Spleen (tissue), 11 donors: ENCODE results near the gene SRCIN1. TPM values are rescaled to one million over a fixed set of nuclear protein-coding genes. Genes with fewer than 3 reads are reported as not detected.
"Not testable (repeated sequence)": the region's sequence is repeated elsewhere in the genome, so short reads cannot be mapped to it uniquely, and the experiment has no call there.

Experiments
- DNase-seq: peaks from one replicate; pipeline ENCODE4 v3.0.0-alpha.2; 2020
- H3K27ac ChIP-seq, 8 donors: fragments of 200-600 bp; sonication (generic) in 7 of 8; 1 replicate in 4 of 8; 2 replicates in 4 of 8; pipeline versions ENCODE4 v1.5.0 to v1.8.0; 2016 to 2021; ENCODE audit warnings: inconsistent platforms in 4 of 8, mild to moderate bottlenecking in 4 of 8, moderate library complexity in 1 of 8
- H3K27me3 ChIP-seq, 7 donors: fragments of 200-600 bp; sonication (generic) in 6 of 7; replicated peaks in 1 of 7; 1 replicate in 4 of 7; 2 replicates in 3 of 7; pipeline versions ENCODE4 v1.5.0 to v1.8.0; 2016 to 2021; ENCODE audit warnings: inconsistent platforms in 3 of 7, mild to moderate bottlenecking in 1 of 7
- H3K36me3 ChIP-seq, 6 donors: fragments of 200-600 bp; sonication (generic) in 5 of 6; 1 replicate in 4 of 6; 2 replicates in 2 of 6; pipeline versions ENCODE4 v1.5.0 to v1.8.0; 2016 to 2021; ENCODE audit warnings: inconsistent platforms in 2 of 6
- H3K4me1 ChIP-seq, 6 donors: fragments of 200-600 bp; sonication (generic) in 5 of 6; 1 replicate in 3 of 6; 2 replicates in 3 of 6; pipeline versions ENCODE4 v1.5.0 to v1.8.0; 2016 to 2021; ENCODE audit warnings: inconsistent platforms in 3 of 6
- H3K4me3 ChIP-seq, 8 donors: fragments of 200-600 bp; sonication (generic) in 7 of 8; 1 replicate in 4 of 8; 2 replicates in 4 of 8; pipeline versions ENCODE4 v1.5.0 to v1.8.0; 2016 to 2021; ENCODE audit warnings: inconsistent platforms in 4 of 8, mild to moderate bottlenecking in 4 of 8, moderate library complexity in 2 of 8
- H3K9me3 ChIP-seq, 8 donors: fragments of 200-600 bp; sonication (generic) in 7 of 8; 1 replicate in 4 of 8; 2 replicates in 4 of 8; pipeline versions ENCODE4 v1.5.0 to v1.8.0; 2016 to 2021; ENCODE audit warnings: inconsistent platforms in 4 of 8
- POLR2A ChIP-seq, 3 donors: fragments of 450-650 bp; IDR thresholded peaks; one replicate each; pipeline ENCODE4 v1.5.1; 2017; ENCODE audit warnings: antibody characterized with exemption in 3 of 3, mild to moderate bottlenecking in 1 of 3
- POLR2AphosphoS5 ChIP-seq, 3 donors: sonication (generic); formaldehyde crosslinking; IDR thresholded peaks; one replicate each; pipeline ENCODE4 v1.5.1; 2017; ENCODE audit warnings: antibody characterized with exemption in 3 of 3
- WGBS, 5 donors: extraction: QIAGEN DNeasy Blood & Tissue Kit in 3 of 5; methylation state at CpG; one replicate each; pipeline versions ENCODE4 v1.1.5 to v1.1.7; 2013 to 2018; 5-methylcytosine and 5-hydroxymethylcytosine counted together
- intact Hi-C: fragments of 100-400 bp; cut with DNase I; formaldehyde crosslinking; loops from one replicate; pipeline ENCODE4 v1.15.0; 2023; ENCODE audit warnings: low total_unique reads
- polyA plus RNA-seq, 3 donors: library from polyadenylated mRNA; stranded (reverse); fragments of 200-250 nt; gene quantifications; one replicate each; pipeline ENCODE4 v1.2.1, GENCODE V29; 2013
- total RNA-seq, 7 donors: library from RNA; depleted of rRNA in 3 of 7; stranded (reverse); fragments of >200 nt in 3 of 7; fragmentation: NEBNext Ultra II Directional in 4 of 7; extraction: Animal tissue kit (Norgen Biotek cat#: 25700) in 4 of 7; gene quantifications; one replicate each; pipeline versions ENCODE4 v1.1.0 to v1.2.1, GENCODE V29; 2016 to 2021
- TF ChIP-seq, protein P1 (sequence below), 11 experiments: fragments of 200-600 bp in 7 of 11; fragments of 450-650 bp in 4 of 11; sonication (generic) in 4 of 11; IDR thresholded peaks in 8 of 11; conservative IDR thresholded peaks in 3 of 11; 1 replicate in 7 of 11; 2 replicates in 4 of 11; pipeline versions ENCODE4 v1.4.0 to v1.8.0; 2016 to 2021; ENCODE audit warnings: antibody characterized with exemption in 11 of 11, inconsistent platforms in 4 of 11, mild to moderate bottlenecking in 1 of 11
- donor health status: healthy with polysubstance abuse.
- donor health status: DM: no; HTN: no; CAD: no; lungs with moderate emphysema.
- donor health status: DM: no; HTN: no; CAD: no.
- donor health status: Bipolar disorder and iron deficiency.
- donor health status: healthy.
- donor health status: DM: no; HTN: no; CAD: no.
- donor health status: DM: yes; HTN: yes; CAD: no.

Gene SRCIN1
- total and polyA plus RNA-seq, 10 donors, result 0.32 to 3.5 (median 1.5) TPM

DNA sequence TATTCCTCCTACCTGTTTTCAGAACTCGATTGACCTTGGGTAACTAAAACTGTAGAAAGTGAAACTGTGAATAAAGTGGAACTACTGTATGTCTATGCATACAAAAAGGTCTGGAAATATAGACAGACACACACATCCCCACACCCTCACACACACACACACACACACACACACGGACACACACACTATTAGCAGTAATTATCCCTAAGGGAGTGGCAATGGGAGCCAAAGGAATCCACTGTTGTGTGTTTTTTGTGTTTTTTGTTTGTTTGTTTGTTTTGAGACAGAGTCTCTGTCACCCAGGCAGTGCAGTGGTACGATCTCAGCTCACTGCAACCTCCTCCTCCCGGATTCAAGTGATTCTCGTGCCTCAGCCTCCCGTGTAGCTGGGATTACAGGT lies 26.6 kb upstream of the SRCIN1 start:
- peaks cover 0 to 24% (median 0%) of the 10 kb centered on the region in 7 donors for H3K27me3 ChIP-seq

GRCh38 chr17:38628441-38628840 lies 22.7 kb upstream of the SRCIN1 start:
- H3K36me3 ChIP-seq, result no peaks in the 10 kb centered on the region
- peaks cover 0 to 19% (median 0%) of the 10 kb centered on the region in 7 donors for H3K27me3 ChIP-seq
- no peaks in the 10 kb centered on the region for H3K9me3 ChIP-seq
- peaks cover 0 to 3% (median 0%) of the 10 kb centered on the region in 6 donors for H3K4me1 ChIP-seq
- no peak overlapping the region for H3K27ac ChIP-seq
- DNase-seq, result peak; percentile 42
- no peak for TF ChIP-seq POLR2A (IDR thresholded peaks at IDR 0.05)
- no peak for TF ChIP-seq POLR2AphosphoS5 (IDR thresholded peaks at IDR 0.05)
- TF ChIP-seq, protein P1, sequence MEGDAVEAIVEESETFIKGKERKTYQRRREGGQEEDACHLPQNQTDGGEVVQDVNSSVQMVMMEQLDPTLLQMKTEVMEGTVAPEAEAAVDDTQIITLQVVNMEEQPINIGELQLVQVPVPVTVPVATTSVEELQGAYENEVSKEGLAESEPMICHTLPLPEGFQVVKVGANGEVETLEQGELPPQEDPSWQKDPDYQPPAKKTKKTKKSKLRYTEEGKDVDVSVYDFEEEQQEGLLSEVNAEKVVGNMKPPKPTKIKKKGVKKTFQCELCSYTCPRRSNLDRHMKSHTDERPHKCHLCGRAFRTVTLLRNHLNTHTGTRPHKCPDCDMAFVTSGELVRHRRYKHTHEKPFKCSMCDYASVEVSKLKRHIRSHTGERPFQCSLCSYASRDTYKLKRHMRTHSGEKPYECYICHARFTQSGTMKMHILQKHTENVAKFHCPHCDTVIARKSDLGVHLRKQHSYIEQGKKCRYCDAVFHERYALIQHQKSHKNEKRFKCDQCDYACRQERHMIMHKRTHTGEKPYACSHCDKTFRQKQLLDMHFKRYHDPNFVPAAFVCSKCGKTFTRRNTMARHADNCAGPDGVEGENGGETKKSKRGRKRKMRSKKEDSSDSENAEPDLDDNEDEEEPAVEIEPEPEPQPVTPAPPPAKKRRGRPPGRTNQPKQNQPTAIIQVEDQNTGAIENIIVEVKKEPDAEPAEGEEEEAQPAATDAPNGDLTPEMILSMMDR (IDR thresholded peaks at IDR 0.05 in 8 of 11, conservative IDR thresholded peaks at IDR 0.05 in 3 of 11), result no peak
- intact Hi-C loops, result no loop called here
- 61 to 92% (median 64%) methylated on average over 3 of the region's 3 CpGs for WGBS, 5 donors
- H3K4me3 ChIP-seq, result no peak overlapping the region

More for the DNA sequence above, 26.6 kb upstream of the SRCIN1 start:
- peak; percentile 12 for DNase-seq
- TF ChIP-seq POLR2A (IDR thresholded peaks at IDR 0.05) (no peak), POLR2AphosphoS5 (IDR thresholded peaks at IDR 0.05) (no peak)
- TF ChIP-seq, protein P1 (IDR thresholded peaks at IDR 0.05 in 8 of 11, conservative IDR thresholded peaks at IDR 0.05 in 3 of 11), result no peak
- 65 to 83% (median 70%) methylated on average over 6 of the region's 6 CpGs for WGBS, 5 donors
- Histone ChIP-seq H3K4me3 (no peak overlapping the region), H3K4me1 (no peaks in the 10 kb centered on the region), H3K36me3 (no peaks in the 10 kb centered on the region), H3K27ac (no peak overlapping the region), H3K9me3 (no peaks in the 10 kb centered on the region)
- intact Hi-C loops, result no loop called here

DNA sequence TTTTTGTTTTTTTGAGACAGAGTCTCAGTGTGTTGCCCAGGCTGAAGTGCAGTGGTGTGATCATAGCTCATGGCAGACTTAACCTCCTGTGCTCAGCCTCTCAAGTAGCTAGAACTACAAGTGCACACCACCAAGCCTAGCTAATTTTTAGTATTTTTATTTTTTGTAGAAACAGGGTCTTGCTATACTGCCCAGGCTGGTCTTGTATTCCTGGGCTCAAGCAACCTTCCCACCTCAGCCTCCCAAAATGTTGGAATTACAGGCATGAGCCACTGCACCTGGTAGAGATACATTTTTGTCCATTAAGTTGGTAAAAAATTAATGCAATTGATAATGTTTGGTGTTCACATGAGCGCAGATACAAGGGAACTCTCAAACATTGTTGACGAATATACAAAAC lies 22.2 kb upstream of the SRCIN1 start:
- DNase-seq, result peak; percentile 0
- Histone ChIP-seq H3K36me3 (no peaks in the 10 kb centered on the region), H3K27me3 (peaks cover 0 to 24% (median 0%) of the 10 kb centered on the region in 7 donors), H3K27ac (no peak overlapping the region), H3K4me3 (no peak overlapping the region), H3K4me1 (peaks cover 0 to 3% (median 0%) of the 10 kb centered on the region in 6 donors), H3K9me3 (no peaks in the 10 kb centered on the region)
- TF ChIP-seq POLR2A (IDR thresholded peaks at IDR 0.05) (no peak), POLR2AphosphoS5 (IDR thresholded peaks at IDR 0.05) (no peak)
- TF ChIP-seq, protein P1 (IDR thresholded peaks at IDR 0.05 in 8 of 11, conservative IDR thresholded peaks at IDR 0.05 in 3 of 11), result no peak
- intact Hi-C loops, result no loop called here
- WGBS, 5 donors, result 93 to 98% (median 95%) methylated on average over 2 of the region's 2 CpGs

GRCh38 chr17:38626606-38627226 lies 21.0 kb upstream of the SRCIN1 start:
- peaks cover 0 to 37% (median 0%) of the 10 kb centered on the region in 7 donors for H3K27me3 ChIP-seq
- H3K27ac ChIP-seq, H3K4me3 ChIP-seq, H3K9me3 ChIP-seq, H3K36me3 ChIP-seq, H3K4me1 ChIP-seq, intact Hi-C loops: not testable (repeated sequence)
- 83 to 91% (median 87%) methylated on average over 6 of the region's 6 CpGs for WGBS, 5 donors
- DNase-seq, result peak; percentile 4
